GM23338 (cell line): ENCODE measurements around the gene PACS2. TPM values are rescaled to one million over a fixed set of nuclear protein-coding genes. Genes with fewer than 3 reads are reported as not detected.

Experiments used
- ATAC-seq: fragments of 200-7000 bp; cut with Tn5 transposase; 3 replicates; pipeline ENCODE4 v1.9.1; 2020
- DNase-seq: peaks from one replicate; pipeline ENCODE4 v3.0.0-alpha.2; 2015; ENCODE audit warnings: low spot score
- H2AFZ ChIP-seq: fragments of 200-600 bp; sonication (generic); 2 replicates; pipeline ENCODE4 v1.8.0; 2016; ENCODE audit warnings: antibody characterized with exemption, mild to moderate bottlenecking, moderate library complexity
- H3F3A ChIP-seq: fragments of 200-600 bp; sonication (generic); replicated peaks from 2 replicates; pipeline ENCODE4 v1.8.0; 2017; ENCODE audit warnings: antibody characterized with exemption, mixed run types, low read depth
- H3K27ac ChIP-seq: fragments of 200-600 bp; sonication (generic); 2 replicates; pipeline ENCODE4 v1.6.1; 2016; ENCODE audit warnings: low read depth
- H3K27me3 ChIP-seq: fragments of 200-600 bp; sonication (generic); 2 replicates; pipeline ENCODE4 v1.8.0; 2016; ENCODE audit warnings: mild to moderate bottlenecking, mixed run types, moderate library complexity; ENCODE audit not compliant: insufficient read depth
- H3K36me3 ChIP-seq: fragments of 200-600 bp; sonication (generic); 2 replicates; pipeline ENCODE4 v1.8.0; 2016; ENCODE audit warnings: mild to moderate bottlenecking; ENCODE audit not compliant: insufficient read depth
- H3K4me1 ChIP-seq: fragments of 200-600 bp; sonication (generic); 2 replicates; pipeline ENCODE4 v1.8.0; 2016; ENCODE audit warnings: mild to moderate bottlenecking, moderate library complexity; ENCODE audit not compliant: insufficient read depth
- H3K4me2 ChIP-seq: fragments of 200-600 bp; sonication (generic); 2 replicates; pipeline ENCODE4 v1.7.1; 2017; ENCODE audit warnings: mixed run types
- H3K4me3 ChIP-seq: fragments of 200-600 bp; sonication (generic); 2 replicates; pipeline ENCODE4 v1.6.1; 2016; ENCODE audit warnings: mixed run types
- H3K79me2 ChIP-seq: fragments of 200-600 bp; sonication (generic); replicated peaks from 2 replicates; pipeline ENCODE4 v1.8.0; 2017; ENCODE audit warnings: mild to moderate bottlenecking; ENCODE audit not compliant: insufficient read depth
- H3K9me2 ChIP-seq: fragments of 200-600 bp; sonication (generic); 2 replicates; pipeline ENCODE4 v1.8.0; 2017; ENCODE audit not compliant: insufficient read depth
- H4K20me1 ChIP-seq: fragments of 200-600 bp; sonication (generic); replicated peaks from 2 replicates; pipeline ENCODE4 v1.8.0; 2017; ENCODE audit warnings: mild to moderate bottlenecking; ENCODE audit not compliant: insufficient read depth
- H3K27ac Mint-ChIP-seq: 2 replicates; pipeline ENCODE4 v1.8.0; 2020; ENCODE audit warnings: inconsistent platforms, mild to moderate bottlenecking, moderate library complexity, mixed read lengths
- H3K27me3 Mint-ChIP-seq: 3 replicates; pipeline ENCODE4 v1.8.0; 2022; ENCODE audit warnings: low read depth, mild to moderate bottlenecking, moderate library complexity, mixed read lengths, inconsistent platforms; ENCODE audit not compliant: insufficient read depth, poor library complexity
- H3K36me3 Mint-ChIP-seq: 3 replicates; pipeline ENCODE4 v1.8.0; 2021; ENCODE audit warnings: low read depth, mild to moderate bottlenecking, inconsistent platforms, moderate library complexity, mixed read lengths
- H3K4me1 Mint-ChIP-seq: 3 replicates; pipeline ENCODE4 v1.8.0; 2020; ENCODE audit warnings: mild to moderate bottlenecking, inconsistent platforms, mixed read lengths
- H3K4me3 Mint-ChIP-seq: 3 replicates; pipeline ENCODE4 v1.8.0; 2021; ENCODE audit warnings: moderate library complexity, mild to moderate bottlenecking, inconsistent platforms, mixed read lengths
- H3K9me3 Mint-ChIP-seq: 3 replicates; pipeline ENCODE4 v1.8.0; 2020; ENCODE audit warnings: moderate library complexity, mild to moderate bottlenecking, inconsistent platforms, mixed read lengths
- CREB1 ChIP-seq: fragments of 250-450 bp; sonication (Bioruptor Pico); IDR thresholded peaks from 2 replicates; pipeline ENCODE4 v1.5.0; 2020; ENCODE audit warnings: low read depth, mild to moderate bottlenecking, moderate library complexity
- CTCF ChIP-seq, 2 experiments: fragments of 200-600 bp in 1 of 2; sonication (generic) in 1 of 2; conservative IDR thresholded peaks; 2 replicates each; pipeline versions ENCODE4 v1.5.1 to v1.6.1; 2016 to 2017; ENCODE audit warnings: antibody characterized with exemption in 2 of 2, low read depth in 2 of 2, mild to moderate bottlenecking in 2 of 2, moderate library complexity in 1 of 2
- JUNB ChIP-seq: IDR thresholded peaks from one replicate; pipeline ENCODE4 v1.6.1; 2016; ENCODE audit warnings: antibody characterized with exemption; ENCODE audit not compliant: unreplicated experiment
- NANOG ChIP-seq: IDR thresholded peaks from 2 replicates; pipeline ENCODE4 v1.6.1; 2016; ENCODE audit warnings: antibody characterized with exemption, borderline replicate concordance
- REST ChIP-seq: IDR thresholded peaks from one replicate; pipeline ENCODE4 v1.6.1; 2018; ENCODE audit warnings: antibody characterized with exemption; ENCODE audit not compliant: unreplicated experiment
- ZNF114 ChIP-seq: fragments of 250-450 bp; sonication (Bioruptor Pico); IDR thresholded peaks from 2 replicates; pipeline ENCODE4 v1.5.0; 2020; ENCODE audit warnings: mild to moderate bottlenecking, moderate library complexity
- ZNF331 ChIP-seq: fragments of 250-450 bp; sonication (Bioruptor Pico); IDR thresholded peaks from 2 replicates; pipeline ENCODE4 v1.5.0; 2020; ENCODE audit warnings: low read depth, mild to moderate bottlenecking, moderate library complexity
- ZNF462 ChIP-seq: fragments of 250-450 bp; sonication (Bioruptor Pico); IDR thresholded peaks from 2 replicates; pipeline ENCODE4 v1.5.0; 2020; ENCODE audit warnings: mild to moderate bottlenecking, moderate library complexity
- polyA plus RNA-seq: library from polyadenylated mRNA; unstranded; fragments of >200 nt; fragmentation: Nextera tagmentation; extraction: Ambion mirVana; gene quantifications from 2 replicates; pipeline ENCODE4 v1.2.1, GENCODE V29; 2016
- total RNA-seq: library from RNA; depleted of rRNA; stranded (reverse); fragments of >200 nt; shearing (Covaris generic); gene quantifications from 2 replicates; pipeline ENCODE4 v1.2.3, GENCODE V29; 2014

PACS2 gene
- total and polyA plus RNA-seq, 2 experiments from 2014 or later = 22.5 to 79.0 TPM

- Histone ChIP-seq H3K27me3 (no peaks in the 10 kb centered on the region), H4K20me1 (no peaks in the 10 kb centered on the region), H3K79me2 (no peaks in the 10 kb centered on the region), H2AFZ (no peak overlapping the region), H3K27ac (no peak overlapping the region), H3K36me3 (no peaks in the 10 kb centered on the region), H3K9me2 (no peaks in the 10 kb centered on the region), H3K4me1 (no peaks in the 10 kb centered on the region), H3F3A (no peaks in the 10 kb centered on the region), H3K4me3 (no peak overlapping the region), H3K4me2 (no peak overlapping the region)
- no peak for ATAC-seq
- Mint-ChIP-seq H3K27ac (no peak overlapping the region), H3K4me3 (no peak overlapping the region), H3K4me1 (peaks cover 8% of the 10 kb centered on the region), H3K9me3 (peaks cover 2% of the 10 kb centered on the region; the same call in 1 of the 3 replicates), H3K36me3 (peaks cover 20% of the 10 kb centered on the region), H3K27me3 (peaks cover 11% of the 10 kb centered on the region)
- DNase-seq = no peak
- TF ChIP-seq NANOG (no peak), REST (no peak), CTCF (conservative IDR thresholded peaks at IDR 0.05; ENCODE audit: low read depth in 2 of 2) (no peak), ZNF114 (CRISPR knock-in tag) (no peak), JUNB (no peak), ZNF331 (CRISPR knock-in tag) (no peak), ZNF462 (CRISPR knock-in tag) (no peak), CREB1 (CRISPR knock-in tag) (no peak)
These were observed 64.5 kb downstream of the PACS2 start for GRCh38 chr14:105378873-105379685.
